ENCODE data around the gene RPE65. TPM values are rescaled to one million over a fixed set of nuclear protein-coding genes. Genes with fewer than 3 reads are reported as not detected.
"Not testable (repeated sequence)": the region's sequence is repeated elsewhere in the genome, so short reads cannot be mapped to it uniquely, and the experiment has no call there.

Gene RPE65
- total RNA-seq, 2 experiments from 2014 or later = not detected

GRCh38 chr1:68448365-68448764 lies 1.4 kb downstream of the RPE65 start:
- Mint-ChIP-seq H3K27me3 (ENCODE audit: low read depth) (no peaks in the 10 kb centered on the region), H3K36me3 (ENCODE audit: low read depth) (no peaks in the 10 kb centered on the region), H3K9me3 (ENCODE audit: insufficient read depth) (no peaks in the 10 kb centered on the region), H3K4me1 (ENCODE audit: low read depth) (no peaks in the 10 kb centered on the region), H3K4me3 (no peak overlapping the region), H3K27ac (no peak overlapping the region)
- ATAC-seq = no peak
- DNase-seq = no peak
- CTCF ChIA-PET = no interaction called here
- POLR2A ChIA-PET = no interaction called here

DNA sequence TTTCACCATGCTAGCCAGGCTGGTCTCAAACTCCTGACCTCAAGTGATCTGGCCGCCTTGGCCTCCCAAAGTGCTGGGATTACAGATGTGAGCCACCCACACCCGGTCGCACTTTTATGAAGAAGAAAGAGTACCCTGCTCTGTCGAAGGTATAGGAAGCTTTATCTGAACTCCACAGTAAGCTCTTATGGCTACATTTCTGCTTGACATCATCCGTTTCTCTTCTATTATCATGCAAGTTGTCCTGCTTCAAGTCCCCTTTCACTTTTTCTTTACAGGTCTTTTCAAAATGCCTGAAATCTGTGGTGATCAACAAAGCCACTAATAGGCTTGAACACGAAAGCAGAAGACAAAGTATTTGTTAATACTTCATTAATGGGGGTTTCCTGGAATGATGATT lies 4.0 kb downstream of the RPE65 start:
- H3K27ac Mint-ChIP-seq = no peak overlapping the region
- H3K36me3 Mint-ChIP-seq (ENCODE audit: low read depth) = no peaks in the 10 kb centered on the region
- H3K27me3 Mint-ChIP-seq (ENCODE audit: low read depth) = no peaks in the 10 kb centered on the region
- no peak for ATAC-seq
- no peaks in the 10 kb centered on the region for H3K9me3 Mint-ChIP-seq (ENCODE audit: insufficient read depth)
- ChIA-PET POLR2A (no interaction called here), CTCF (no interaction called here)
- no peak overlapping the region for H3K4me3 Mint-ChIP-seq
- DNase-seq = no peak
- no peaks in the 10 kb centered on the region for H3K4me1 Mint-ChIP-seq (ENCODE audit: low read depth)

GRCh38 chr1:68442822-68443556 lies 6.8 kb downstream of the RPE65 start:
- DNase-seq (peak; percentile 22), ATAC-seq (no peak)

GRCh38 chr1:68442006-68442405 lies 7.7 kb downstream of the RPE65 start:
- POLR2A ChIA-PET = no interaction called here
- Mint-ChIP-seq H3K27ac (no peak overlapping the region), H3K4me3 (no peak overlapping the region), H3K36me3 (ENCODE audit: low read depth) (no peaks in the 10 kb centered on the region), H3K9me3 (ENCODE audit: insufficient read depth) (no peaks in the 10 kb centered on the region), H3K27me3 (ENCODE audit: low read depth) (no peaks in the 10 kb centered on the region), H3K4me1 (ENCODE audit: low read depth) (no peaks in the 10 kb centered on the region)
- CTCF ChIA-PET = interaction anchor here (0.9 to 1.7 kb wide), 2 partner anchors 321 to 322 kb away, joined by 3 to 12 read pairs; no protein-coding TSS in a partner anchor
- no peak for ATAC-seq
- DNase-seq = no peak

More at GRCh38 chr1:68442822-68443556, 6.8 kb downstream of the RPE65 start:
- CTCF ChIA-PET = interaction anchor here (0.8 to 1.8 kb wide), 3 partner anchors 11 to 323 kb away, joined by 3 to 12 read pairs (median 5); partner anchors contain the start of gene DEPDC1
- POLR2A ChIA-PET = no interaction called here
- Mint-ChIP-seq H3K36me3 (ENCODE audit: low read depth) (no peaks in the 10 kb centered on the region), H3K27ac (no peak overlapping the region), H3K4me1 (ENCODE audit: low read depth) (no peaks in the 10 kb centered on the region), H3K4me3 (no peak overlapping the region), H3K9me3 (ENCODE audit: insufficient read depth) (no peaks in the 10 kb centered on the region), H3K27me3 (ENCODE audit: low read depth) (no peaks in the 10 kb centered on the region)

DNA sequence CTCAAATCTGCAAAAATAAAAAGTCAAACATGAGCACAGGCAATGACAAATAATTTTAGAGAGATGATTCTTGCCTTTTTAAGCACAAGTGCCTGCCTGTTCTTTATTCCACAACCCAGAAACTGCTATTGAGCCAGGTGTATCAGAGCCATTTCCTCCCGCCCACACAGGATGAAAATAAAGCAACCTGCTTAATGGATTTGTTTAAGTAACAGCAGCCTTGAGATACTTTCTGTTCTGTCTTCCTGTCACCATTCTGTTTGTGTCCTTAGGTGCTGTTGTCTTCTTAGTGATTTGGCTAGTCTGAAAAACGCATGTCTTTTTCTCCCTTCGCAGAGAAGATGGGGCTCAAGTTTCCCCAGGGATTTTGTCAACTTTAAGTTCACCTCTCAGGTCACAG lies 11.4 kb downstream of the RPE65 start:
- H3K4me3 Mint-ChIP-seq = no peak overlapping the region
- H3K4me1 Mint-ChIP-seq (ENCODE audit: low read depth) = no peaks in the 10 kb centered on the region
- CTCF ChIA-PET = no interaction called here
- no peaks in the 10 kb centered on the region for H3K9me3 Mint-ChIP-seq (ENCODE audit: insufficient read depth)
- H3K36me3 Mint-ChIP-seq (ENCODE audit: low read depth) = no peaks in the 10 kb centered on the region
- no peak for DNase-seq
- peaks cover 2% of the 10 kb centered on the region for H3K27me3 Mint-ChIP-seq (ENCODE audit: low read depth)
- POLR2A ChIA-PET = no interaction called here
- ATAC-seq = no peak
- H3K27ac Mint-ChIP-seq = no peak overlapping the region

GRCh38 chr1:68433395-68433794 lies 16.4 kb downstream of the RPE65 start:
- CTCF ChIA-PET = no interaction called here
- Mint-ChIP-seq H3K4me1 (ENCODE audit: low read depth) (no peaks in the 10 kb centered on the region), H3K27me3 (ENCODE audit: low read depth) (peaks cover 2% of the 10 kb centered on the region), H3K4me3 (no peak overlapping the region), H3K27ac (no peak overlapping the region), H3K36me3 (ENCODE audit: low read depth) (no peaks in the 10 kb centered on the region), H3K9me3 (ENCODE audit: insufficient read depth) (no peaks in the 10 kb centered on the region)
- ATAC-seq (no peak), DNase-seq (no peak)
- POLR2A ChIA-PET = no interaction called here

GRCh38 chr1:68431076-68431475 lies 18.7 kb downstream of the RPE65 start:
- no peak for ATAC-seq
- POLR2A ChIA-PET = no interaction called here
- no peaks in the 10 kb centered on the region for H3K27me3 Mint-ChIP-seq (ENCODE audit: low read depth)
- no peak overlapping the region for H3K27ac Mint-ChIP-seq
- H3K4me3 Mint-ChIP-seq = no peak overlapping the region
- no peaks in the 10 kb centered on the region for H3K9me3 Mint-ChIP-seq (ENCODE audit: insufficient read depth)
- H3K36me3 Mint-ChIP-seq (ENCODE audit: low read depth) = no peaks in the 10 kb centered on the region
- CTCF ChIA-PET = no interaction called here
- no peak for DNase-seq
- H3K4me1 Mint-ChIP-seq (ENCODE audit: low read depth) = no peaks in the 10 kb centered on the region

DNA sequence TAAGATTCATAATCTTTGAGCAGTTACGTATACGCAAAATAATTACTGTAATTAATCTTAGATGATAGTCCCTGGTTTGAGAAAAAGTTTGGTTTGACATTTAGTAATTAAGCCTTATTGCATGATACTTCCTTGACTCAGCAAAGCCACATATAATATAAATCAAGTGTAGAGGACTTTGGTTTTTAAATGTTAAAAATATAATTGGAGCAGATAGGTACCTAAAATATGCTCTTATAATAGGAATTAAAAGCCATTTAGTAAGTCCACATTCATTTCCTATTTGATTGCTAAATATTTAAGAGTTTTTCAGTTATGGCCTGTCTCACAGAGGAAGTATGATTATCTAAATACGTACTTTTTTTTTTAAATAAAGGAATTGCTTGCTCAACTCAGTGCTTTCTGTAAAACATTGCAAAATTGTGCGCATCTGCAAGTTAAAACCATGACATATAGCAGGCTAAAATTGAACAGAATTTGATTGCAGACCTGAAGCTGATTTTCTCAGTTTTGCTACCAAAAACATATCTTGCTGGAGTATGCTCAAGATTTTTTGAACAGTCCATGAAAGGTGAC lies 20.4 kb downstream of the RPE65 start:
- Mint-ChIP-seq H3K4me3 (no peak overlapping the region), H3K27ac (no peak overlapping the region), H3K27me3 (ENCODE audit: low read depth) (no peaks in the 10 kb centered on the region), H3K36me3 (ENCODE audit: low read depth) (no peaks in the 10 kb centered on the region), H3K4me1 (ENCODE audit: low read depth) (no peaks in the 10 kb centered on the region), H3K9me3 (ENCODE audit: insufficient read depth) (no peaks in the 10 kb centered on the region)
- ATAC-seq = no peak
- ChIA-PET POLR2A (no interaction called here), CTCF (no interaction called here)
- DNase-seq = no peak

DNA sequence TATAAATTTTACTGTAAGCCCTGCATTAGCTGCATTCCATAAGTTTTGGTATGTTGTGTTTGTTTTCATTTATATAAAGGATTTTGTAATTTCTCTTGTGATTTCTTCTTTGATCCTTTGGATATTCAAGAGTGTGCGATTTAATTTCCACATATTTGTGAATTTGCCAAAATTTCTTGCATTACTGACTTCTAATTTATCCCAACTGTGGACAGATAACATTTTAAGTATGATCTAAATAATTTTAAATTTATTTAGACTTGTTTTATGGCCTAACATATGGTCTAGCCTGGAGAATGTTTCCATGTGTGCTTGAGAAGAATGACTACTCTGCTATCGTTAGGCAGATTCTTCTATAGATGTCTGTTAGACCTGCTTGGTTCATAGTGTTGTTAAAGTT lies 23.2 kb downstream of the RPE65 start:
- Mint-ChIP-seq H3K4me1 (ENCODE audit: low read depth) (no peaks in the 10 kb centered on the region), H3K4me3 (no peak overlapping the region), H3K36me3 (ENCODE audit: low read depth) (no peaks in the 10 kb centered on the region), H3K9me3 (ENCODE audit: insufficient read depth) (no peaks in the 10 kb centered on the region), H3K27me3 (ENCODE audit: low read depth) (no peaks in the 10 kb centered on the region), H3K27ac (no peak overlapping the region)
- ChIA-PET CTCF (no interaction called here), POLR2A (no interaction called here)
- ATAC-seq (no peak), DNase-seq (no peak)

- Mint-ChIP-seq H3K4me1 (ENCODE audit: low read depth) (no peaks in the 10 kb centered on the region), H3K27me3 (ENCODE audit: low read depth) (peaks cover 3% of the 10 kb centered on the region), H3K27ac (no peak overlapping the region), H3K36me3 (ENCODE audit: low read depth) (no peaks in the 10 kb centered on the region), H3K9me3 (ENCODE audit: insufficient read depth) (no peaks in the 10 kb centered on the region), H3K4me3 (no peak overlapping the region)
- CTCF ChIA-PET = no interaction called here
- DNase-seq = no peak
- POLR2A ChIA-PET = no interaction called here
- no peak for ATAC-seq
These were observed 28.4 kb downstream of the RPE65 start for GRCh38 chr1:68421350-68421749.

- POLR2A ChIA-PET = no interaction called here
- H3K4me3 Mint-ChIP-seq = no peak overlapping the region
- CTCF ChIA-PET = no interaction called here
- H3K36me3 Mint-ChIP-seq (ENCODE audit: low read depth) = no peaks in the 10 kb centered on the region
- no peaks in the 10 kb centered on the region for H3K4me1 Mint-ChIP-seq (ENCODE audit: low read depth)
- no peaks in the 10 kb centered on the region for H3K9me3 Mint-ChIP-seq (ENCODE audit: insufficient read depth)
- DNase-seq = no peak
- H3K27me3 Mint-ChIP-seq (ENCODE audit: low read depth) = no peaks in the 10 kb centered on the region
- H3K27ac Mint-ChIP-seq = no peak overlapping the region
- no peak for ATAC-seq
These were observed 40.3 kb downstream of the RPE65 start for GRCh38 chr1:68409426-68409825.

- Mint-ChIP-seq H3K27ac (no peak overlapping the region), H3K4me1 (ENCODE audit: low read depth) (no peaks in the 10 kb centered on the region), H3K4me3 (no peak overlapping the region), H3K27me3 (ENCODE audit: low read depth) (no peaks in the 10 kb centered on the region), H3K9me3 (ENCODE audit: insufficient read depth) (no peaks in the 10 kb centered on the region), H3K36me3 (ENCODE audit: low read depth) (no peaks in the 10 kb centered on the region)
- no peak for DNase-seq
- no peak for ATAC-seq
- ChIA-PET CTCF (no interaction called here), POLR2A (no interaction called here)
These were observed 48.2 kb downstream of the RPE65 start for GRCh38 chr1:68401506-68401905.

DNA sequence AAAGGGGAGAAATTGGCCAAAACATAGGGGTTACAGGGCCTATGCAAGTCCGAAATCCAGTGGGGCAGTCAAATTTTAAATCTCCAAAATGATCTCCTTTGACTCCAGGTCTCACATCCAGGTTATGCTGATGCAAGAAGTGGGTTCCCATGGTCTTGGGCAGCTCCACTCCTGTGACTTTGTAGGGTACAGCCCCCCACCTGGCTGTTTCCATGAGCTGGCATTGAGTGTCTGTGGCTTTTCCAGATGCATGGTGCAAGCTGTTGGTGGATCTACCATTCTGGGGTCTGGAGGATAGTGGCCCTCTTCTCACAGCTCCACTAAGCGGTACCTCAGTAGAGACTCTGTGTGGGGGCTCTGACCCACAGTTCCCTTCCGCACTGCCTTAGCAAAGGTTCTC lies 54.2 kb downstream of the RPE65 start:
- ATAC-seq; CTCF ChIA-PET; H3K27ac Mint-ChIP-seq; DNase-seq; H3K9me3 Mint-ChIP-seq (ENCODE audit: insufficient read depth); H3K4me3 Mint-ChIP-seq; H3K36me3 Mint-ChIP-seq (ENCODE audit: low read depth); POLR2A ChIA-PET; H3K27me3 Mint-ChIP-seq (ENCODE audit: low read depth); H3K4me1 Mint-ChIP-seq (ENCODE audit: low read depth): not testable (repeated sequence)
